ENCODE results near the gene CHIC1.
A peak's percentile ranks its signal among the peaks of the same experiment; 100 is the strongest.
"Not testable (repeated sequence)": the region's sequence is repeated elsewhere in the genome, so short reads cannot be mapped to it uniquely, and the experiment has no call there.

Gene CHIC1

GRCh38 chrX:73562984-73563737, at the start of gene CHIC1:
CHIC1 (plus strand) TSS chrX:73563197; CDS start chrX:73563285, 88 bp downstream.
- peak; percentile 79 for DNase-seq (ENCODE audit: low spot score)

- not testable (repeated sequence) for DNase-seq (ENCODE audit: low spot score)
Measured at GRCh38 chrX:73522823-73523222, 40.2 kb upstream of the CHIC1 start.

DNA sequence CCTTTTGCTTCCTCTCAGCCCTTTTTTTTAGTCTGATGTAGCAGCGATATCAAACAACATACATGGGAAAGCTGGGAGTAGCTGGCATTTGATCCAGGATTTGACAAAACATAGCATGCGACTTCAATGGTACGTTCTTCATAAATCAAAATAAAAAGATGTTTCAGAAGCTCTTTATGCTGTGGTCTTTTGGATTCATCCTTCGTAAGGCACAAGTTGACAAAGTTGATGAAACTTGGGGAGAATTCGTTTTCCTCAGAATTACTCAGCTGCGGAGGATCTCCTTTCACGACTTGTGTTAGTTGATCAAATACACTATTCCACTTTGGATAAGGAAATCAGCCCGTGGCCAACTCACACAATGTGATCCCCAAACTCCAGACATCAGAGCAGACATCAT, 38.1 kb upstream of the CHIC1 start:
- no peak for DNase-seq (ENCODE audit: low spot score)

DNA sequence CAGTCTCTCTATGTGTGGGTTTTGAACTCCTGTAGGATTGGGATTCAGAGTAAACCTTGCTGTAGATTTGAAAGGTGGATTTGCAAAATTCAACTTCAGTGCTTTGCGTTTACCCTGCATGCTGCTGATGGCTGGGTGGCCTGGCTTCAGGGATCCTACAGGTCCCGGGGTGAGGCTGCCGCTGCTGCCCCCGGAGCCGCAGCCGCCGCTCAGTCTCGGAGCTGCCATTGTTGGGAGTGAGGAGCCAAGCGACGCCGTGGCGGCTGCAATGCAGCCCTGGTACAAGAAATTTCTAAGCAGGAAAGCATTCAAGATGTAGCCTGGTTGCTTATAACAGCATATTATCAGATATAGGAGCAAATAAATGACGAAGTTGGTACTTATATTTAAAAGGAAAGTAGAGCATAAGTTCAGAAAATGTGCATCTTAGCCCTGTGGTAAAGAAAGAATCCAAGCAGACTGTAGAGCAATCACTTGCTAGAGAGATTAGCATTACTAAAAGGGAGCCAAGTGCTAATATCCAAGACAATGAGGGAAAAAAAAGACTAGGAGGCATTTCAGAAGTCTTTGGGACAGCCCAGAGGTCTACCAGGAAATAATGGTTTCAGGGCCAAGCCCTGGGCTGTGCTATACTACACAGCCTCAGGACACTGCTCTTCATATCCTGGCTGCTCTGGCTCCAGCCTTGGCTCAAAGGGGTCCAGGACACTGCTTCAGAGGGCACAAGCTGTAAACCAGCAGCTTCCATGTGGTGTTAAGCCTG, 36.9 kb upstream of the CHIC1 start:
- no peak for DNase-seq (ENCODE audit: low spot score)

- not testable (repeated sequence) for DNase-seq (ENCODE audit: low spot score)
Measured at GRCh38 chrX:73531655-73532054, 31.3 kb upstream of the CHIC1 start.

DNA sequence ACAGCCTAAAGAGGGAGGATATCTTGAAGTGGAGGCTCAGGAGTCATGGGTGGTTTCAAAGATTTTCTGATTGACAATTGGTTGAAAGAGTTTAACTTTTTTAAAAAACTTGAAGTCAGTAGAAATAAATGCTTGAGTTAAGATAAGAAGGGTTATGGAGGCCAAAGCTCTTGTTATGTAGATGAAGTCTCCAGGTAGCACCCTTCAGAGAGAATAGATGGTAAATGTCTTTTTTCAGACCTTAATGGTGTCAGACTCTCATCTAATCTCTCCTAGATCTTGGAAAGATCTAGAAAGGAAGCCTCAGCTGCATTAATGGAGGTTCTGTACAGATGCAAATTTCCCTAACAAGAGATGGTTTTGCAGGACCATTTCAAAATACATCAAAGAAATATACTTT, 6.8 kb upstream of the CHIC1 start:
- DNase-seq (ENCODE audit: low spot score), result no peak

DNA sequence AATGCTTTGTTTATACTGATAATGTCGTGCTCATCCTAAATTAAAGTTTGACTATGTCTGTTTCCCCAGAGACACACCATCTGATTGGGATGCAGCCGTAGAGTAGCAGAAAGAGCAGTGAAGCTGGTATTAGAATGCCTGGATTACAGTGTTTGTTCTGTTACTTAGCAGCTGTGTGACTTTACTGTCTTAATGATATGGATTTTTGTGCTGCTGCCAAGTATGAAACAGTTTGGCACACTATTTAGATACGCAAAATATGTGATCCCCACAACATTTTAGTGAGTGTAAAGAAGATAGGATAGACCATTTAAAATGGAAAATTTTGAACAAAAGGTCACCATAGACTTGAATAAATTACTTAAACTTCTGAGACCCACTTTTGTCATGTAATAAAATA, 1.2 kb upstream of the CHIC1 start:
- DNase-seq (ENCODE audit: low spot score), result no peak

DNA sequence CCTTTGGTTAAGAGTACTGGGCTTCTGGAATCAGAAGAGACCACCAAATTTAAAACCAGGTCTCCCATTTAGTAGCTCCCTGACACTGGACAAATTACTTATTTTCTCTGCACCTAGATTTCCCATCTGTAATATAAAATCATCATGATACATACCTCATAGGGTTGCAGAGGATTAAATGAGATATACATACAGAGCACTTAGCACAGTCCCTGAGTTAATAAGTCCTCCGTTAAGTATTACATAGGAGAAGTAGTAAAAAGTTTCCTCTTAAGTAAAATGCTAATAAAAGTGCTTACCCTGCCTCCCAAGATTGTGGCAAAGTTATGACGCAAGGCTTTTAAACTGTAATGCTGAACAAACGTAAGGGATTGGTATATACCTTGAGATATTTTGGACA, 539 bp upstream of the CHIC1 start:
- DNase-seq (ENCODE audit: low spot score), result peak; percentile 6

GRCh38 chrX:73563738-73564068, 706 bp downstream of the CHIC1 start:
- peak; percentile 34 for DNase-seq (ENCODE audit: low spot score)

DNA sequence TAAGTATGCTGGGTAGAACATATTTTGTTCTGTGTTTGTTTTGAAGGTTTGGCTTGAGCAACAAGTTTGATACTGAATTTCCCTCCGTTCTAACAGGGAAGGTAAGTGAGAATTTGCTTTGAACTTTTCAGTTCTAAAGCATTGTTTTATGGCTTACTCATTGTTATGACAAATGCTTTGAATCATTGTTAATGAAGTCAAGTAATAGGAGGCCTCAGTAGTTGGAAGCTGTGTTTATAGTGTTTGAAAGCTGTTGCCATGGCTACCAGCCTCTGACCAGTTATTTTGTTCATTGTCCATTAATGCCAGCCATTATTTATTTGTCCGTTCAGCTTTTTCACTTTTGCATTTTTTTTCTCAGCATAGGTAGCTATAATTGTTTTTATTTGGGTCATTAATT, 14.4 kb downstream of the CHIC1 start:
- DNase-seq (ENCODE audit: low spot score), result peak; percentile 86

DNA sequence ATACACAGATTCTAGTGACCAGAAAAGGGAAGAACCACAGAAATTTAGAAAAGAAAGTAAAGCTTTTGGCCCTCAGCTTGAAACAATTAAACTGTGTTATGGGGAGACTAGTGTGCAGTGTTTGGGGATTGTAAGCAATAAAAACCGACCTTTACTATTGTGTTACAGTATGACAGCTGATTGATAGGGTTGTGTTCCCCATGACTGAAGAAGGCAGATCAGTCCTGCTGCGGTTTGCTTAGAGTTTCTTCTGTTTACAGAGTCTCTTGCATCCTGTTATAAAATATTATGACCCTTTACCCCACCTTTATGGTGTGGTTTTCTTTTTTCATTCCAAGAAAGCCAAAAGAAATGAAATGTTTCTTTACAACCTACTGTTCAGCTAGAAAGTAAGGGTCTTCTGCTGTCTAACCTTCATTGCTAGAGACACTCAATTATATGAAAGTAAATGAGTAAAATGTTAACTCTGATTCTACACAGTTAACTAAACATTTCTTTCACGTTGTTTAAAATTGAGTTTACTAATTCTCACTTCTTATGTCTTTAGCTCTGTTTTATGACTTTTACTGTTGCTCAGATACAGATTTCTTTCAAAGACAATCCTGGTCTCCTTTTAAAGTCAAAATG, 18.1 kb downstream of the CHIC1 start:
- peak; percentile 38 for DNase-seq (ENCODE audit: low spot score)

DNA sequence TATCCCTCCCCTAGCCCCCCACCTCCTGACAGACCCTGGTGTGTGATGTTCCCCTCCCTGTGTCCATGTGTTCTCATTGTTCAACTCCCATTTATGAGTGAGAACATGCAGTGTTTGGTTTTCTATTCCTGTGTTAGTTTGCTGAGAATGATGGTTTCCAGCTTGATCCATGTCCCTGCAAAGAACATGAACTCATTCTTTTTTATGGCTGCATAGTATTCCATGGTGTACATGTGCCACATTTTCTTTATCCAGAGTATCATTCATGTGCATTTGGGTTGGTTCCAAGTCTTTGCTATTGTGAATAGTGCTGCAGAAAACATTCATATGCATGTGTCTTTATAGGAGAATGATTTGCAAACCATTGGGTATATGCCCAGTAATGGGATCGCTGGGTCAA, 34.8 kb downstream of the CHIC1 start:
- not testable (repeated sequence) for DNase-seq (ENCODE audit: low spot score)

GRCh38 chrX:73615022-73615421, 52.0 kb downstream of the CHIC1 start:
- DNase-seq (ENCODE audit: low spot score), result no peak

- not testable (repeated sequence) for DNase-seq (ENCODE audit: low spot score)
Measured at GRCh38 chrX:73641669-73642068, 78.7 kb downstream of the CHIC1 start.

DNA sequence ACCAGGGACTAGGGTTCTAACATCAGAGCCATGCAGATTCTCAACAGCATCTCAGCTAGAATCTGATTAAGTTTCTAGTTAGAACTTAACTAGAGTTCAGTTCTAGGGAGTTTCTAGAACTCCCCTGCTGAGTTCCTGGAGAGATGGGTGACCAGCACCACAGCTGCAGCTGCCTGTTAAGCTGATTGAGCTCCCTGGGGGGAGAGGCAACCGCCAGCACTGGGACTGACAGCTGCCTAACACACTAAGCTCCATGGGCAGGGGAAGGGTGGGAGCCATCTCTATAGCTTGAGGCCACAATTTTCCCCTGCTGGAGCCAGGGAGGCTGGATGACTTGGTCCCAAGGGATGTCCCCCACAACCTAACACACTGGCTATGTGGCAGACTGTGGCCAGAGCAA, 84.2 kb downstream of the CHIC1 start:
- DNase-seq (ENCODE audit: low spot score), result no peak

DNA sequence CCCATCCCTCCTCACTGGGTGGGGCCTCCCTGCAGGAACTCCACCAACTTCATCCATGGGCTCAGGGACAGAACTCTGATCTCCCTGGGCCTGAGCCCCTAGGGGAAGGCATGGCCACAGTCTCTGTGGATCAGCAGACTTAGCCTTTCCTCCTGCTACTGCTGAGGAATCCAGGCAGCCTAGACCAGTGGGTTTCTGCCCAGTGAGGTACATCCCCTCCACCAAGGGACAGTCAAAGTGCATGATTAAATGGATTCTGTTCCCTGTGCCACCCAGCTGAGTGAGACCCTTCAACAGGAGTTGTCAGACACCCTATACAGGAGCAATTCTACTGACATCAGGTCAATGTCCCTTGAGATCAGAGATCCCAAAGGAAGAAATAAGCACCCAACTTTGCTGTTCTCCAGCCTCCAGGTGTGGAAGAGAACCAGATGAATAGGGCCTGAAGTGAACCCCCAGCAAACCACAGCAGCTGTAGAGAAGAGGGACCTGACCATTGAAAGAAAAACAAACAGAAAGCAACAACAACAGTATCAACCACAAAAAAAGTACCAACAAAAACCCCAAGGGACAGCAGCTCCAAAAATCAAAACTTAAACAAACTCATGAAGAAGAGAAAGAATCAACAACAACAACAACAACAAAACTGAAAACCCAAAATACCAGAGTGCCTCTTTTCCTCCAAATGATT, 84.8 kb downstream of the CHIC1 start:
- no peak for DNase-seq (ENCODE audit: low spot score)

GRCh38 chrX:73661322-73661721, 98.3 kb downstream of the CHIC1 start:
- DNase-seq (ENCODE audit: low spot score), result not testable (repeated sequence)

DNA sequence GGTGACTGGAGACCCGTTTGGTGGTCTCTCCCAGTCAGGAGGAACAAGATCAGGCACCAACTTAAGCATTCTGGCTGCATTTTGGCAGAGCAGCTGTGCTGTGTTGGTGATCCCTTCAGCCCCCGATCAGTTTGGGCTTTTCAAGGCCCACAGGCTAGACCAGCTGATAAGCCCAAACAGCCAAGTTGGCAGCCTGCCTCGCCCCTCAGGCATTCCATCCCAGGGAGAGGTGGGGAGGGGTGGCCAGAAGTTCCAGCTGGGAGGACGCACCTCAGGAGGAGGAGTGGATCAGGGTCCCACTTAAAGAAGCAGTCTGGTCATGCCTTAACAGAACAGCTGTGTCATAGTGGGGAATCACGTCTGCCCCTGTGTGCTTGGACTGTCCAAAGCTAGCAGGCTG, 105.8 kb downstream of the CHIC1 start:
- DNase-seq (ENCODE audit: low spot score), result no peak

GRCh38 chrX:73681408-73681807, 118.4 kb downstream of the CHIC1 start:
- DNase-seq (ENCODE audit: low spot score), result no peak

DNA sequence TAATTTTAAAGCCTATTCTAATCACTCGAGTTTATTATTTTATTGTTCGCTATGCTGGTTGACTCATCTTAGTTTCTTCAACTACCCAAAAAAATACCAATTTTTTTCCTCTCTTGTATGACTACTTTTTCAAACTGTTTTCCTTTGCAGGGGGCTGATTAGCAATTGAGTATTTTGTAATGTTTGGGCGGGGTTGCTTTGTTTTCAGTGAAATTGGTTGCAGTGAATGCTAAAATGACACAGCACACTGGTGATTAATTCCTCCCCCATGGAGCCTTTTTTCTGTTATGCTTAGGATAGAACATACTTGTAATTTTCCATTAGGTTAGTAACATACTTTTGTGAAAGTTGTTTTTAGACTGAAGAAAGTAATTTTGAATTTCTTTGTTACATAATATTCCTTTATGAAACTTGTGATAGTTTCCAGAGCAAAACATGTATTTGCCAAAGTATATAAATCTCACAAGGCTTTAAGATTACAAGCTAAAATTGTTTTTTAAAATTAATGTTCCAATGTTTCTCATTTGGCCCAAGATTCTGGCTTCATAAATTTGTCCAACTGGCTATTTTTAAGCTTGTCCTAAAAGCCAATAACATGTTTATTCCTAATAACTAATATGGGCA, 120.4 kb downstream of the CHIC1 start:
- no peak for DNase-seq (ENCODE audit: low spot score)

DNA sequence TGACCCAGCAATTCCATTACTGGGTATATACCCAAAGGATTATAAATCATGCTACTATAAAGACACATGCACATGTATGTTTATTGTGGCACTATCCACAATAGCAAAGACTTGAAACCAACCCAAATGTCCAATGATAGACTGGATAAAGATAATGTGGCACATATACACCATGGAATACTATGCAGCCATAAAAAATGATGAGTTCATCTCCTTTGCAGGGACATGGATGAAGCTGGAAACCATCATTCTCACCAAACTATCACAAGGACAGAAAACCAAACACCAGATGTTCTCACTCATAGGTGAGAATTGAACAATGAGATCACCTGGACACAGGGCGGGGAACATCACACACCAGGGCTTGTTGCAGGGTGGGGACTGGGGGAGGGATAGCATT, 144.0 kb downstream of the CHIC1 start:
- not testable (repeated sequence) for DNase-seq (ENCODE audit: low spot score)

GRCh38 chrX:73728602-73729001, 165.6 kb downstream of the CHIC1 start:
- no peak for DNase-seq (ENCODE audit: low spot score)

Data from SW480 (cell line).